OCI-LY1 (cell line): ENCODE measurements around the gene WFDC2.

Source experiments
- CTCF ChIP-seq: fragments of 200-600 bp; sonication (generic), shearing (Covaris generic); IDR thresholded peaks from 2 replicates; pipeline ENCODE4 v1.5.1; 2017; ENCODE audit warnings: mild to moderate bottlenecking, antibody characterized with exemption, low read length, moderate library complexity, mixed read lengths
- EZH2 ChIP-seq: fragments of 200-600 bp; sonication (generic), shearing (Covaris generic); IDR thresholded peaks from 2 replicates; pipeline ENCODE4 v1.8.0; 2017; ENCODE audit warnings: borderline replicate concordance, mixed run types, mild to moderate bottlenecking, antibody characterized with exemption, low read length, moderate library complexity, mixed read lengths

GRCh38 chr20:45440424-45440823 lies 29.1 kb upstream of the WFDC2 start:
- TF ChIP-seq CTCF, result no peak
- no peak for TF ChIP-seq EZH2
